HFFc6 (cell line): ENCODE data around the gene PRAMEF13. TPM values are rescaled to one million over a fixed set of nuclear protein-coding genes. Genes with fewer than 3 reads are reported as not detected.
"Not testable (repeated sequence)": the region's sequence is repeated elsewhere in the genome, so short reads cannot be mapped to it uniquely, and the experiment has no call there.

Experiments
- DNase-seq: peaks from one replicate; pipeline ENCODE4 v3.0.0-alpha.2; 2018
- H3K27ac Mint-ChIP-seq: 2 replicates; pipeline ENCODE4 v1.8.0; 2020; ENCODE audit warnings: mild to moderate bottlenecking, mixed read lengths
- H3K27me3 Mint-ChIP-seq: 2 replicates; pipeline ENCODE4 v1.8.0; 2021; ENCODE audit warnings: mild to moderate bottlenecking, moderate library complexity, mixed read lengths; ENCODE audit not compliant: insufficient read depth
- H3K36me3 Mint-ChIP-seq: 2 replicates; pipeline ENCODE4 v1.8.0; 2021; ENCODE audit warnings: low read depth, mixed read lengths
- H3K4me1 Mint-ChIP-seq: 2 replicates; pipeline ENCODE4 v1.8.0; 2020; ENCODE audit warnings: low read depth, mixed read lengths
- H3K4me3 Mint-ChIP-seq: 2 replicates; pipeline ENCODE4 v1.8.0; 2020; ENCODE audit warnings: mild to moderate bottlenecking, moderate library complexity, mixed read lengths
- H3K9me3 Mint-ChIP-seq: 2 replicates; pipeline ENCODE4 v1.8.0; 2020; ENCODE audit warnings: mild to moderate bottlenecking, mixed read lengths
- long read RNA-seq: library from polyadenylated mRNA; unstranded; transcript quantifications from one replicate; pipeline ENCODE4 v2.0.0, GENCODE V29; 2019
- total RNA-seq, 6 experiments: library from RNA; stranded (reverse); fragmentation: NEBNext Ultra II Directional; extraction: Animal tissue kit (Norgen Biotek cat#: 25700); gene quantifications; 2 replicates in 1 of 6; 3 replicates in 5 of 6; pipeline ENCODE4 v1.2.3, GENCODE V29; 2021

Gene PRAMEF13
- total RNA-seq: not detected
- long read RNA-seq: 0 reads

DNA sequence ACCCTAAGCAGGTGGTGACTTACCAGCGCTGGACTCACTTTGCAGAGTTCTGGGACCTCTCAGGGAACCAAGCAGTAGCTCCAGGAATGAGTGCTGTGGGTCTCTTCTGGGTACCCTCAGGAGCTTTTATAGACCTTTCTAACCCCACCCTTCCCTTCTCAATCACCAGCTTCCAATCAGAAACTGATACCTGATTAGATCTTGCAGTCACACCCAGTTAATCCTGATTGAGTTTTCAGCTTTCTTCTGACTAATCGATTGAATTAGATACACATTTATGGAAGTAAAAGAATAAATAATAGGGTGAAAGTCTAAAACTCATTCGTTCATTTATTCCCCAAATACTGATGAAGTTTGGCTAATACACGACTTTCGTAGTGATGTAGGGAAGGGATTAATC is at the start of gene PRAMEF13:
TSS of gene PRAMEF13 (minus strand) at position 101 of the 400 bp plus-strand sequence. CDS start 1,820 bp downstream, outside the sequence.
- not testable (repeated sequence) for DNase-seq, H3K4me1 Mint-ChIP-seq, H3K36me3 Mint-ChIP-seq, H3K27me3 Mint-ChIP-seq, H3K4me3 Mint-ChIP-seq, H3K9me3 Mint-ChIP-seq, H3K27ac Mint-ChIP-seq

DNA sequence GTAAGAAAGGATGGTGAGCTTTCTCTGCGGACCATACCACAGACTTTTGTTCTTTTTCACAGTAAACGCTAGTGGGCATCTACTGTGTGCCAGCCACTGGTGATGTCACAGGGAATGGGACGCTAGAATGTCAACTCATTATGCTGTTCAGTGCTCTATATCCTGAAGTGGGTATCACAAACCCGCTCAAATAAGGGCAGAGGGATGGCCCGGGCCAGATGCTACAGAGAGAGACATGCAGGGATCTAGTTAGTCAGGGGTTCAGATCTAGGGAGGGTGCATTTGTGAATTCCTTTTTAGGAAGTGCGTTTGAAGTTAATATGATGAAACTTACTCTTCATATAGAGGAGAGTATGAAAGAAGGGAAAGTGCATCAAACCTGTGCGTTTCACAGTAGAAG is 45.9 kb upstream of the PRAMEF13 start:
- not testable (repeated sequence) for H3K27ac Mint-ChIP-seq, H3K27me3 Mint-ChIP-seq, H3K36me3 Mint-ChIP-seq, H3K4me1 Mint-ChIP-seq, H3K4me3 Mint-ChIP-seq, DNase-seq
- peaks cover 45% of the 10 kb centered on the region for H3K9me3 Mint-ChIP-seq

- not testable (repeated sequence) for H3K4me1 Mint-ChIP-seq, H3K36me3 Mint-ChIP-seq, H3K27ac Mint-ChIP-seq, DNase-seq, H3K27me3 Mint-ChIP-seq, H3K4me3 Mint-ChIP-seq
- peaks cover 49% of the 10 kb centered on the region for H3K9me3 Mint-ChIP-seq
Measured at GRCh38 chr1:13246554-13246871, 45.3 kb upstream of the PRAMEF13 start.

DNA sequence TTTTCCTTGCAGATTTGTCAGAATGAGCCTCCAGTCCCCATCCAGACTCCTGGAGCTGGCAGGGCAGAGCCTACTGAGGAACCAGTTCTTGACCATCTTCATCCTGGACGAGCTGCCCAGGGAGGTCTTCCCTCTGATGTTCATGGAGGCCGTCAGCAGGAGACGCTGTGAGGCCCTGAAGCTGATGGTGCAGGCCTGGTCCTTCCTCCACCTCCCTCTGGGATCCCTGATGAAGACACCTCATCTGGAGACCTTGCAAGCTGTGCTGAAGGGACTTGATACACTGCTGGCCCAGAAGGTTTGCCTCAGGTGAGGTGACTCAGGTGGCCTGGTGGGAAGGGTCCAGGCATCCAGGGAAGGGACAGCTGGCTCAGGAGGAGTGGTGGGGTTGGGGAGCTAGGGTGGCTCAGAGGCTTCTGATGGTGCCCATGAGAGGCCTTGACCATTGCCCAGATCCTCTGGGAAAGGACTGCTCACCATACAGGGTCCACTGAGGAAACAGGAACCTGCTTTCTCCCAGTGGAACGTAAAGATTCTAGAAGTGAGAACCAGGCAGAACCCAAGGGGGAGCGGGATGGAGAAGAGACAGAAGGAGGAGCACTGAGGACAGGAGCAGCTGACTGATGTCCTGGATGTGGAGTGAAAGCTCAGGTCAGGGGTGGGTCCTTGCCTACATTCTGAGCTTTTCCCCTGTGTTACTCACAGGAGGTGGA is 44.8 kb upstream of the PRAMEF13 start:
- peaks cover 54% of the 10 kb centered on the region for H3K9me3 Mint-ChIP-seq
- DNase-seq, H3K27ac Mint-ChIP-seq, H3K4me1 Mint-ChIP-seq, H3K36me3 Mint-ChIP-seq, H3K4me3 Mint-ChIP-seq, H3K27me3 Mint-ChIP-seq: not testable (repeated sequence)

- H3K4me1 Mint-ChIP-seq, H3K27me3 Mint-ChIP-seq, DNase-seq, H3K36me3 Mint-ChIP-seq, H3K27ac Mint-ChIP-seq, H3K4me3 Mint-ChIP-seq: not testable (repeated sequence)
- peaks cover 63% of the 10 kb centered on the region for H3K9me3 Mint-ChIP-seq
Measured at GRCh38 chr1:13243536-13244263, 42.5 kb upstream of the PRAMEF13 start.

GRCh38 chr1:13239633-13240032 is 38.4 kb upstream of the PRAMEF13 start:
- H3K27me3 Mint-ChIP-seq, H3K4me3 Mint-ChIP-seq, DNase-seq, H3K27ac Mint-ChIP-seq, H3K36me3 Mint-ChIP-seq, H3K4me1 Mint-ChIP-seq: not testable (repeated sequence)
- H3K9me3 Mint-ChIP-seq: peaks cover 60% of the 10 kb centered on the region

GRCh38 chr1:13237572-13237971 is 36.4 kb upstream of the PRAMEF13 start:
- peaks cover 64% of the 10 kb centered on the region for H3K9me3 Mint-ChIP-seq
- H3K4me3 Mint-ChIP-seq, H3K27ac Mint-ChIP-seq, DNase-seq, H3K36me3 Mint-ChIP-seq, H3K4me1 Mint-ChIP-seq, H3K27me3 Mint-ChIP-seq: not testable (repeated sequence)

- not testable (repeated sequence) for DNase-seq, H3K4me3 Mint-ChIP-seq, H3K27ac Mint-ChIP-seq, H3K36me3 Mint-ChIP-seq, H3K27me3 Mint-ChIP-seq, H3K4me1 Mint-ChIP-seq
- peaks cover 71% of the 10 kb centered on the region for H3K9me3 Mint-ChIP-seq
Measured at GRCh38 chr1:13234057-13234456, 32.8 kb upstream of the PRAMEF13 start.

DNA sequence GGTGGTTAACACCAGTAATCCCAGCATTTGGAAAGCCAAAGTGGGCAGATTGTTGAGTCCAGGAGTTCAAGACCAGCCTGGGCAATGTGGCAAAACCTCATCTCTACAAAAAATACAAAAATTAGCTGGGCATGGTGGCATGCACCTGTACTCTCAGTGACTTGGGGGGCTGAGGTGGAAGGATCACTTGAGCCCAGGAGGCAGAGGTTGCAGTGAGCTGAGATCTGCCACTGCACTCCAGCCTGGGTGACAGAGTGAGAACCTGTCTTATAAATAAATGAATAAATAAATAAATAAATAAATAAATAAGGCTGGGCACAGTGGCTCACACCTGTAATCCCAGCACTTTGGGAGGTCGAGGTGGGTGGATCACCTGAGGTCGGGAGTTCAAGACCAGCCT is 30.8 kb upstream of the PRAMEF13 start:
- DNase-seq, H3K27ac Mint-ChIP-seq, H3K4me3 Mint-ChIP-seq, H3K27me3 Mint-ChIP-seq, H3K36me3 Mint-ChIP-seq, H3K4me1 Mint-ChIP-seq: not testable (repeated sequence)
- H3K9me3 Mint-ChIP-seq: peaks cover 70% of the 10 kb centered on the region

DNA sequence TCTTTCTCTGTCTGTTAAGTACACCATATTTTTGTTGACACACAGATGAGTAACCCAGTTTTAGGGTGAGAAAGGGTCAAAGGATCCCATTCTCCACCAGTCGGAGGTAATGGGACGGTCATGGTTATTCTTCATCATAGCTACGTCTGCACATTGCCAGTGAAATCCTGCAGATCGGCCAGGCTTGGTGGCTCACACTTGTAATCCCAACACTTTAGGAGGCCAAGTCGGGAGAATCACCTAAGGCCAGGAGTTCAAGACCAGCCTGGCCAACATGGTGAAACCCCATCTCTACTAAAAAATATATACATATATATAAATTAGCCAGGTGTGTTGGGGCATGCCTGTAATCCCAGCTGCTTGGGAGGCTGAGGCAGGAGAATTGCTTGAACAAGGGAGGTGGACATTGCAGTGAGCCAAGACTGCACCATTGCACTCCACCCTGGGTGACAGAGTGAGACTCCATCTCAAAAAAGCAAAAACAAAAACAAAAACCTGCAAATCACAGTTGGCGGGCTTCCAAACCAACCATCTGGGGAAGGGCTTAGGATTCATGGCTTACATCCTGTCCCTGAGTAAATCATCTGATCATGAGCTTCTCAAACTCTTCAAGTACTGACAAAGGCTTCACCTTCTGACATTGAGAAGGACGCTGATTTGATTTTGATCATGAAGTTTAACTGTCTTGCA is 30.0 kb upstream of the PRAMEF13 start:
- DNase-seq, H3K4me1 Mint-ChIP-seq, H3K27ac Mint-ChIP-seq, H3K36me3 Mint-ChIP-seq, H3K4me3 Mint-ChIP-seq, H3K27me3 Mint-ChIP-seq: not testable (repeated sequence)
- peaks cover 70% of the 10 kb centered on the region for H3K9me3 Mint-ChIP-seq

DNA sequence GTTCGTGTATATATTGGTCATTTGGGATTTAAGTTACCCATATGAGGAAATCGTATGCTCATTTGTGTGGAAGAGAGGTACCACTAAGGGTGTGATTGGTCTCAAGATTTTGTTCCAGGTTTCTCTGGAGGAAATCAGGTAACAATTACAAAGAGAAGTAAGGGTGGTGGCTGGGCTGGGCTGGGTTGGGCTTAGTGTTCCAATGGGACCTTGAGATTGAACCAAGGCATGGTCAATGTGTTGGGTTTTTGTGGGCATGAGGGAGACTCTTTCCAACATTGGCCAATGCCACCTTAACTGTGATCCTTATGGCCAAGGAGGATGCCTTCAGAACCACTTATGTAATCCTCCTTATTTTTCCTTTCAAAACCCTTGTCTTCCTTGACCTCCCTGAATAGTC is 29.4 kb upstream of the PRAMEF13 start:
- H3K4me1 Mint-ChIP-seq, H3K27me3 Mint-ChIP-seq, DNase-seq, H3K27ac Mint-ChIP-seq, H3K4me3 Mint-ChIP-seq: not testable (repeated sequence)
- Mint-ChIP-seq H3K36me3 (peaks cover 13% of the 10 kb centered on the region), H3K9me3 (peaks cover 75% of the 10 kb centered on the region)

DNA sequence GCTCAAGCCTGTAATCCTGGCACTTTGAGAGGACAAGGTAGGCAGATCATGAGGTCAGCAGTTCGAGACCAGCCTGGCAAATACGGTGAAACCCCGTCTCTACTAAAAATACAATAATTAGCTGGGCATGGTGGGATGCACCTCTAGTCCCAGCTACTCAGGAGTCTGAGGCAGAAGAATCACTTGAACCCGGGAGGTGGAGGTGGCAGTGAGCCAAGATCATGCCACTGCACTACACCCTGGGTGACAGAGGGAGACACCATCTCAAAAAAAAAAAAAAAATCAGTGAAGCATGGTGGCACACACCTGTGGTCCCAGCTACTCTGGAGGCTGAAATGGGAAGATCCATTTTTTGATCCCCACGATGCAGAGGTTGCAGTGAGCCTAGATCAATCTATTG is 28.9 kb upstream of the PRAMEF13 start:
- DNase-seq, H3K4me3 Mint-ChIP-seq, H3K4me1 Mint-ChIP-seq, H3K27ac Mint-ChIP-seq, H3K27me3 Mint-ChIP-seq: not testable (repeated sequence)
- Mint-ChIP-seq H3K9me3 (peaks cover 76% of the 10 kb centered on the region), H3K36me3 (peaks cover 13% of the 10 kb centered on the region)
